GM18526 (cell line): Measurements from ENCODE around the gene INPP5D.

Experiments
- POLR2A ChIP-seq: IDR thresholded peaks from 3 replicates; pipeline ENCODE4 v1.6.1; 2011; ENCODE audit not compliant: insufficient read length; ENCODE audit errors: extremely low read depth

INPP5D gene

DNA sequence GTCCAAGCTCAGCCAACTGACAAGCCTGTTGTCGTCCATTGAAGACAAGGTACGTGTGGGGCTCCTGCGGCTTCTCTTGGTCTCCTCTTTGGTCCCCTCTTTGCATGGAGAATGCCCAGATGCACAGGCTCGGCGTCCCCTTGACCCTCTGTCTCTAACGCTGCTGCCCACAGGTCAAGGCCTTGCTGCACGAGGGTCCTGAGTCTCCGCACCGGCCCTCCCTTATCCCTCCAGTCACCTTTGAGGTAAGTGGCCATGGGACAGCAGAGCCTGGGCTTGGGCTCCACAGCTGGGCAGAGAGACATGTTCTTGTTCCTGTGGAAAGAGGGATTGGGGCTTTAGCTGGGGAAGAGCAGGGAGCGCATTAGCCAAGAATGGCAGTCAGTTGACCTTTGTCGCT lies 86.1 kb downstream of the INPP5D start:
- TF ChIP-seq POLR2A, result no peak

DNA sequence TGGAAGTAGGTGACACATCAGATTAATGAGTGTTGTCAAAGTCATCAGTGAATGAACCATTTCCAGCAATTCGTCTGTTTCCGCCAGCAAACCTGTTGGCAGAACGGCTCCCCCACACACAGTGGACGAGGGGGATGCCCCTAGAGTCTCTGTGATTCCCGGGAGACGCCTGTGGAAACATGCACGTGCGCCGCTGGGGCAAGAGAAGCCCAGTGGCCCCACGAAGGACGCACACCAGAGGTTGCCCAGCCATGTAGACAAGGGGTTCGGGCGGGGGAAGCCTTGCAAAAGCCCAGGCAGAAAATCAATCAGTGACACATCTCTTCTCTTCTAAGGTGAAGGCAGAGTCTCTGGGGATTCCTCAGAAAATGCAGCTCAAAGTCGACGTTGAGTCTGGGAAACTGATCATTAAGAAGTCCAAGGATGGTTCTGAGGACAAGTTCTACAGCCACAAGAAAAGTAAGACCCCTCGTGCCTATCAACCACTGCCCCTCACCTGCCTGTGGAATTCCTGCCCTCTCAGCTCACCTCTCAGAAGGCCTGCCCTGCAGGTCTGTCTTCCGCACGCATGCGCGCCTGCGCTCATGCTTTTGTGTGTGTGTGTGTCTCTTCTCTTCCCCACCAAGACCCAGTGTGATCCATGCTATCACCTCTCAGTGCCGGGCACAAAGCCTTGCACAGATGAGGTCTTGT lies 87.1 kb downstream of the INPP5D start:
- TF ChIP-seq POLR2A, result no peak

DNA sequence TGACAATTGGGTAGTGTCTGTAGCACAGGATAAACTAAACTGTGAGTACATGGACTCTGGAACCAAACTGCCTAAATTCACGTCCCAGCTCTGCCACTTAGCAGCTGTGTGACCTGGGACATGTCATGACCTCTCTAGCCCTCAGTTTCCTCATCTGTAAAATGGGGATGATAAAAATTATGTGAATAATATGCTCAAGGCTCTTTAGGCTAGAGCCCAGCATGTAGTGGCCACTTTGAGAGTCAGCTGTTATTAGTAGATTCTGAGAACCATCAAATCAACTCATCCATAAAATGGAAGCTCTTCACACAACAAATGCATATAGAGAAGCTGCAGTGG lies 87.7 kb downstream of the INPP5D start:
- TF ChIP-seq POLR2A, result no peak

DNA sequence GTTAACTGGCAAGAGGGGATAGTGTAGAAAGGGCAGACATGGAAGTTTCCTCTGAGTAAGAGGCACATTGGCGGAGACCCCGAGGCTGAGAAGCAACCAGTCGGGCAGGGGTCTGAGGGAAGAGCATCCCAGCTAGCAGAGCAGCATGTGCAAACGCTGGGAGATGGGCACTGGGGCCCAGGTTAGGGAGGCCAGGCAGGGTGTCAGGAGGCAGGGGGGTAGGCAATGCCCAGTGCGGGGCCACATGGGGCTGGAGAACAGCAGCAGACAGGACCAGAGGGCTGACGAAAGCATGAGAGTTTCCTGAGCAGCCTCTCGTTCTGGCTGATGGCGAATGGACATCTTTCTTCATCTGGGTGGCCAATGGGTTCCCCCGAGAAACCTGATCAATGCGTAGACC lies 88.2 kb downstream of the INPP5D start:
- no peak for TF ChIP-seq POLR2A

DNA sequence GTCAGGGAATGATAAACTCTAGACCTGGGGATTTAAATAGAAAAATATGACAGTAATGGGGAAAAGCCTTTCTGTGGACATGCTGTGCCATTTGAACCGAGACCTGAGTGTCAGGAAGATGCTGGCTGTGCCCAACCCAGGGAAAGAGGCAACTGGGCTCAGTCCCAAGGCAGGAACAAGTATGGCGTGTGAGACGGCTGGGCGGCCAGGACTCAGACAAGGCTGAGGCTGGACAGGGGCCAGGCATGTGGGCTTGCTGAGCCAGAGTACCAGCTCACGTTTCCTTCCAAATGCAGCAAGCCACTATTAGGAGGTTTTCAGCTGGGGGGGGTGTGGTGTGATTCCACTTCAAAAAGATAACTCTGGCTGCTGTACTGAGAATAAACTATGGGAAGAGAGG lies 92.4 kb downstream of the INPP5D start:
- no peak for TF ChIP-seq POLR2A

DNA sequence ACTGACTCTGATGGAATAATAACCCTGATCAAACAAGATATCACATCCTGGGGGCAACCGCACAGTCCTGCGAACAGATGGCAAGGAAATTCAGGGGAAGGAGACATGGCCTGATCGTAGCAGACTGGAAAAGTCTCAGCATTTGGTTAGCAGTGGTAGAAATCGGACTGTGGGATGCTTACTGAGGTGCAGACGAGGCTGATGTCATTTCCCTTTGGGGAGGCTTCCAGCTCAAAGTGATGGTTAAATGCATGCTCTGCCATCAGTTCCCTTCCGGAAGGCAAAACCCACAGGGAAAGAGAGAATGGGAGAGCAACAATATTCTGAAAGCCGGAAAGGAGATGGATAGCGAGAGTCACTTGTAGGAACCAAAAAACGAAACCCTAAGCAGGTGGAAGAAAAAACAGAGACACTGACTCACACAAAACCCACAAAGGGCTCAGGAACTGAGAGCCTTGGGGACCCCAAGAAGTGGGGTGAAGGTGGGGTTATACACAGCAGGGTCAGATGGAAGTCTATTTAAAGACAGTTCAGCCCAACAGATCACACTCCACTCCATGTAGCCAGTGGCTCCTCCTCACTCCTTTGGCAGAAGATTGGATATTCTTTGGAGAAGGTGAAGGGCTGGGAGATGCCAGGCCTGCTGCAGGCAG lies 93.1 kb downstream of the INPP5D start:
- TF ChIP-seq POLR2A, result no peak

DNA sequence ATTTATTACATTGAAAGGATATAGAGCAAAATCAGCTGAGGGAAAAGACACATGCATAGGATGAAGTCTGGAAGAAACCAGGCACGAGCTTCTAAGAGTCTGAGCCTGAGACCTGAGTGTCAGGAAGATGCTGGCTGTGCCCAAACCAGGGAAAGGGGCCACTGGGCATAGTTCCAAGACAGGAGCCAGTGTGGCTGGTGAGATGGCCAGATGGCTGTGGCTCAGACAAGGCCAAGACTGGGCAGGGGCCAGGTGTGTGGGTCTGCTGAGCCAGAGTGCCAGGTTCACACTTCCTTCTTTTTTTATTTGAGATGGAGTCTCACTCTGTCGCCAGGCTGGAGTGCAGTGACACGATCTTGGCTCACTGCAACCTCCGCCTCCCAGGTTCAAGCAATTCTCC lies 95.9 kb downstream of the INPP5D start:
- no peak for TF ChIP-seq POLR2A

DNA sequence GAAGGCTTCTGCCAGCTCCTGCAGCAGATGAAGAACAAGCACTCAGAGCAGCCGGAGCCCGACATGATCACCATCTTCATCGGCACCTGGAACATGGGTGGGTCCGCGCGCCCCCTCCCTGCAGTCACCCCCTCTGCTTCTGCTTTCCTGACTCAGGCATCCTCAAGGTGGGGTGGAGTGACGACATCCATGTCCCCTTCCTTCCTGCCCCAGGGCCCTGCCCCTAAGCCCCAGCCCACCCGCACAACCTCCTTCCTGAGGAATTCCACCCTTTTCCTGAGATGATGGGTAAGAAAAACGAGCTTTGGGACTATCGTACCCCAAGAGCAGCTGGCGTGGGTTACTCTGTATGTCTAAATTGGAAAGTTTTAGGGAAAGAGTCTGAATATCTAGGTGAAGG lies 101.6 kb downstream of the INPP5D start:
- no peak for TF ChIP-seq POLR2A

DNA sequence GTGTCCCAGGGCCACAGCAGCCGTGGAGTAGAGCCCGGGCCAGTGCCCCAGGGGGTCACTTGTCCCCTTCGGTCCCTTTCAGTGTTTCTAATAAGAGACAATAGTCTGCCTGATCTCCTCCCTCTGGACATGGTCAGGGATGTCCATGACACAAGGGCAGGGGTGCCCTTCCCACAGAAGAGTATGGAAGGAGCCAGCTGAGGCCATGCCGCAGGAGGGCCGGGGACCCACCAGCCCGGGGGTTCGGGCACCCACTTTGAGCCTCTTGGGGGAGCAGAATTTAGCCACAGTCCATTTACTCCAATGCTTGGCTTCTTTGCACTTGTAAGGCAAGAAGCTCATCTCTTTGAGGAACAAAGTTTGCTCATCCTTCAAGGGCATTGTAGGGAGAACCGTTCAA lies 102.6 kb downstream of the INPP5D start:
- TF ChIP-seq POLR2A, result no peak

DNA sequence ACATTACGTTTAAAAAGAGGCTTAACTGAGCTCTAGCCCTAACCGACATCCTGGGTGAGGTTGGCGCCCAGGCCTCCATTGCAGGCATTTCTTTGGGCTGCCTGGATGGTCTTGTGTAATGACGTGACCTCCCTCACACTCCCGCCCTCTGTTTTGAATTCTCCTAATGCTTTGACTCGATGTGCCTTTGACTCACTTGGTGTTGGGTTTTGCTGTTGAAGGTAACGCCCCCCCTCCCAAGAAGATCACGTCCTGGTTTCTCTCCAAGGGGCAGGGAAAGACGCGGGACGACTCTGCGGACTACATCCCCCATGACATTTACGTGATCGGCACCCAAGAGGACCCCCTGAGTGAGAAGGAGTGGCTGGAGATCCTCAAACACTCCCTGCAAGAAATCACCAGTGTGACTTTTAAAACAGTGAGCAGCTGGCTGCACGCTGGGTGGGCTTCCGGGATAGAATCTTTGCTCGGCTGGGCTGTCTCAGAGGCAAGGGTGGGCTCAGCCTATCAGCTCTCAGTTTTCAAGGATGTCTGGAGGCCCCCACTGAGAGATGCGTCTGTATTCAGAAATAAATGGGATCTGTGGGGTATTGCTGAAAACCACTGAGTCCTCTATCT lies 103.5 kb downstream of the INPP5D start:
- TF ChIP-seq POLR2A, result no peak

DNA sequence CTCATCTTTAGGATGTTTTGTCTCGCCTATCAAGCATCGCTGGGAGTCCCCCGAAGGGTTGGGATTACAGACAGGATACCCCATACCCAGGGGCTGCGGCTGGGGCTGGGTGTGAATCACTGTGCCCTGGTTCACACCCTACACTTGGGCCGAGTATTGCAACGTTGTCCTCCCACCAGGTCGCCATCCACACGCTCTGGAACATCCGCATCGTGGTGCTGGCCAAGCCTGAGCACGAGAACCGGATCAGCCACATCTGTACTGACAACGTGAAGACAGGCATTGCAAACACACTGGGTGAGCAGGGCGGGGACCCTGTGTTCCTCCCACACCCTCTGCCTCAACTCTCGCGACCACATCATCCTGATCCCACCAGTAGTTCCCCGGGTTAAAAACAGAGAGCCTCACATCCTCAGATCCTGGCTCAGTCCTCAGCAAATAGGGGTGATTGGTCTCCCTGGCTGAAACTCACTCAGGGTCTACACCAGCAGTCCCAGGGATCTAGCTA lies 104.0 kb downstream of the INPP5D start:
- no peak for TF ChIP-seq POLR2A

DNA sequence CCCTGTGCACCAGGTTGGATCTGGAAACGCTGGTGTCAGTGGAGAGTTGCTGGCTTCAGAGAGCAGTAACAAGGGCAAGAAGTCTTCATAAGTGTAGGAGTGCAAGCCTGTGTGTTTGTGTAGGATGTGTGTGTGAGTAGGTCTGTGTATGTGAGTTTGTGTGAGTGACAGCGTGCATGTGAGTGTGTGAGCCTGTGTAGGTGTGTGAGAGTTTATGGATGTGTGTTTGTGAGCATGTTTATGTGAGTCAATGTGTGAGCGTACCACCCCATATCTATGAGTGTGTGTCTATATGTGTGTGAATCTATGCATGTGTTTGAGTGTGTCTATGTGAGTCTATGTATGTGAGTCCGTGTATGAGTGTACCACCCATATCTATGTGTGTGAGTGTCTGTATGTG lies 104.8 kb downstream of the INPP5D start:
- no peak for TF ChIP-seq POLR2A

DNA sequence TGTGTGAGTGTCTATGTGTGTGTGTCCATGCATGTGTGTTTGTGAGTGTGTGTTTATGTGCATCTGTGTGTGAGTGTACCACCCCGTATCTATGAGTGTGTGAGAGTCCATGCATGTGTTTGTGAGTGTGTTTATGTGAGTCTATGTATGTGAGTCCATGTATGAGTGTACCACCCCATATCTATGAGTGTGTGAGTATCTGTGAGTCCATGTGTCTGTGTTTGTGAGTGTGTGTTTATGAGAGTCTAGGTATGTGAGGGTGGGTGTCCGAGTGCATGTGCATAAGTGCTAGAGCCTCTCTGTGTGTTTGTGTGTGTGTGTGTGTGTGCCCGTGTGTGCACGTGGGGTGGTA lies 105.4 kb downstream of the INPP5D start:
- TF ChIP-seq POLR2A, result no peak

DNA sequence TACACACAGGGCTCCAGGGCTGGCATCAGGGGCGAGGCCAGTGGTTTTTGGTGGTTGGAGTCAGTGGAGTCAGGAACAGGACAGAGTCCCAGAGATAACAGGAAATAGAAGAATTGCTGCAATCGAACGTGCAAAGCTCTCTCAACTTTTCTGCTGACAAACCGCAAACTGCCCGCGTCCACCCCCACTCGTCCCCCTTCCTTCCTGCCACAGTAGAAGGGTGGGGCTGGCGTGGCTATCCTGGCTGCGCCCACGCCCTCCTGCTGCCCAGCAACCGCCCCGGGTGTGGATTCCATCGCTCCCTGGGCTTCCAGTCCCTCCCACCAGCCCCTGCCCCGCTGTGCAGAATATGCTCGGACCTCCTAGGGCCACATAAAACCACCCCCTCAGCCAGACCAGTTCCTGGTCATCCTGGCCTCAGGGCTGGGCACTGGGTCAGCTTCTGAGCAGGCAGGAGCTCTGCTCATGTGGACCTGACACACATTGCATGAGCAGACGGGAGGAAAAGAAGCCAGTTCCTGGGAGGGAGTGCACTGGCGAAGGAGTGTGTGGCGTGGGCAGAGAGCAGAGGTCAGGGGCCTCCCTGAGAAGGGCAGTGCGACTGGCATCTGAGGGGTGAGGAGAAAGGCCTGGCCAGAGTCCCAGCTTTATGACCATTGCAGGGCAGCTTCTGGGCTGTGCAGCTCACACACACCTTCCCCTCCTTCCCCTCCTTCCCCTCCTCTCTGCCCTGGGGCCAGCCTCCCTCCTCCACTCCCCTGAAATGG lies 105.9 kb downstream of the INPP5D start:
- no peak for TF ChIP-seq POLR2A

DNA sequence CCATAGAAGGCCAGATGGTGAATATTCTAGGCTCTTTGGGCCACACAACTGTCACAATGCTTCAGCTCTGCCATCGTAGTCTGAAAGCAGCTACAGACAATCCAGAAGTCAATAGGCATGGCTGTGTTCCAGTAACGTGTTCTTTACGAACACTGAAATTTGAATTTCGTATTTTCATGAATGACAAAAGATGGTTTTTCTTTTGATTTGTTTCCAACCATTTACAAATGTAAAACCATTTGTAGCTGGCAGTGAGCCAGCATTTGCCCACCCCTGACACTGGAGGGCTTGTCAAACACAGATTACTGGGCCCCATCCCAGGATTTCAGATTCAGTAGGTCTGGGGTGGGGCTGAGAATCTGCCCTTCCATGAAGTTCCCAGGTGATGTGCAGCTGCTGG lies 108.3 kb downstream of the INPP5D start:
- no peak for TF ChIP-seq POLR2A

DNA sequence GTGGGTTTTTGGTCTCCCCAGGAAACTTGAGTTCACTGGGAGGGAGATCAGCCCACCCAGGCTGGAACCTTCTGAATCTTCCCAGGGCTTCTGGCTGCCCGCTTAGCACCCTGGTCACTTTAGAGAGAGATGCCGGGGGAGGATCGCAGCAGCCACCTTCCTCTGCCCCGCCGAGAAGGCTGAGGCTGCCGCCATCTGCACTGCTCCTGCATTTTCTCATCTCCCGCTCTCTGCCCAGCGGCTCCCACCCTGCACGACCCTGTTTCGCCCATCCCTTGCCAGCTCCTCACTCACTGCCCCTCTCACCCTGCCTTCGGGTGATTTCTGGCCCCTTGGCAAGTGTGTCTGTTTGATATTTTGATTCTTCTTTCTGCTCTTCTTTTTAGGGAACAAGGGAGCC lies 108.8 kb downstream of the INPP5D start:
- TF ChIP-seq POLR2A, result no peak
